Activated CD8-positive, alpha-beta memory T cell treated with anti-CD3 and anti-CD28 coated beads for 48 hours (primary cell): ENCODE results near the gene BCL2.

Source experiments
- DNase-seq, 3 experiments: peaks; one replicate each; pipeline ENCODE4 v3.0.0-alpha.2; 2020; ENCODE audit warnings: low read depth in 2 of 3, low spot score in 2 of 3

Gene BCL2

DNA sequence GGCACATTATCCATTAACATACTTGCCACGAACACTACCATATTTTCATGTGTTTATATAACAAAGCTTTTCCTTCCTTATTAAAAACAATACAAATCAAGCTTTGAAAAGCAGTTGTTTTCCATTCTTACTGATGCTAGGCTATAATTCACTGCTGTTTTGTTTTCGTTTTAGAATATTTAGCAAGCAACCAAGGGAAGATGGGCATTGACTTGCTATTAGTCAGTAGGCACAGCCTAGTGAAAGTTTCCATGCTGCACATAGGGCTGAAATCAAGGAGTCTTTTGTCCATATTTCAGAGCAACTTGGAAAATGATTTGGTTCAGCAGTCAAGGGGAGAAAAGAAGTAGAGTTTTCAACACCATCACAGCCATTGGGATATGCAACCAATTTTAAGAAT, 31.3 kb downstream of the BCL2 start:
- DNase-seq = no peak

DNA sequence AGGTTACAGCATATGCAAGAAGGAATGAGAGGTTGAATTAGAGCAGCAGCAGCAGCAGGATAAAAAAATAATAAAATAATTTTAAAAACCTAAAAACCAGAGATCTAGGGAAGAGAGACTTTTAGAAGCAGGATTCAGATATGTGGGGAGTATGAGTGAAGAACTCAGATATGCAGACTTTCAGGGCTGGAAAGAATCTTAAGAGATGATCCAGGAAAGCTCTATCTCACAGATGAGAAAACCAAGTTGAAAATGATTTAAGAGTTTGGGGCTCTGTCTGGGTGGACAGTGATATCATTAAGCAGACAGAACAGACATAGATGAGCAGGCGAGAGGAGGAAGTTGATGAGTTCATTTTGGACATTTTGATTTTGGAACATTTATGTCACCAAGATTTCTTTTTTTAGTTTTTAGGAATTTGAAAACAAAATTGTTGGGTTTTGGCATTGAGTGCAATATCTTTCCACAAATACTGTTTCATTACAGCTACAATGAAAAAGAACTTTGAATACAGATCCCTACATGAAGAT, 31.8 kb downstream of the BCL2 start:
- DNase-seq = no peak

DNA sequence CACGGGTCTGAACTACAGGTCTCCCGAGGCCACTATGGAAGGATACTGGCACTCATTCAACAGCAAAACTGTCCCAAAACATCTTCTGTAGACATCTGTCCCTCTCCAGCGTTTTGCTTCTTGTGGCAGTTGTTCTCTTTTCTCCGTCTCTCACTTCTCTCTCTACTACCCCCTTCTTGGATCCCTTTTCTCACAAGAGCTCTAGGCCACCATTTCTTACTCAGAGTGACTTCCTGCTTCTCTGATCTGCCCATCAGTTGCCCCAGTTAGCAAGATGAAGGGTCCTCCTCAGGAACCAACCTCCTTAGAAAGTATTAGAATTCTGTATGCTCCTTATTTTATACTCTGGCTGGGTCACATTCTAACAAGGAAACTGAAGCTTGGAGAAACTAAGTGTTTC, 32.6 kb downstream of the BCL2 start:
- no peak for DNase-seq

DNA sequence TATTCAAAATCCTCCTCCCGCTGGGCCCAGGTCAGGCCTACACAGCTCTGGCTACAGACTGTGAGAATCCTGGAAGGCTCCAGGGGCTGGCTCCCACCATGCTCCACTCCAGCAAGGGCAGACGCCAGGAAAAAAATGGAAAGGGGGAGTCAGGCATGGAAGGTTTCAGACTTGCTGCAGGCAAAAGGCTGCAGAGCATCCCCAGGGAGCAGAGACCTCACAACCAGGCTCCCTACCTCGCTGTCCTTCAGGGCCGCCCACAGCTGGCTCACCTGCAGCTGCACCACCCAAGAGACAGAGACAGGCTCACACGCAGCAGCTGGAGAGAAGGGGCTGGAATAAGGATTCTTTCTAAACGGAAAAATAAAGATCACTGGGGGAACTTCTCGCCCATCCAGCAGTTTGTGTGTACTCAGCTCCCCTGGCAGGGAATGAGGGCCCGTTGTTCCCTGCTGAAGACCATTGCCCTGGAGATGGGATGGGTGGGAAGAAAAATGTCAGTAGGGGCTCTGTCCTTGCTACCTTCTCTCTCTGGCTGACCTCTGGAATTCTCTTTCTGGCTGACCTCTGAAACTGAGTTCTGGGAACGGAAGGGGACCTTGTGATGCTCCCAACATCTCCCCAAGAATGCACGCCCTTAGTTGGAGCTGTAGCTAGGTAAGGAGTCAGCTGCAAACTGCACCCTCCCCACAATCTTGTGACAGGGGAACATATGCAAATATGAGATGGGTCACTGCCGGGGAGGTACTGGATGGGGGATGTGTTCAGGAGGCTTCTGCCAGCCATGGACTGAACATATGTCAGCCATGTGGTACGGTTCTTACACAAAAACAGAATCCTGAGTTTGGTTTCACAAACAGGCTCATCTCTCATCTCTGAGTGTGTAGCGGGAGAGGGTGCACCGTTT, 34.5 kb downstream of the BCL2 start:
- no peak for DNase-seq

GRCh38 chr18:63284173-63284799, 35.3 kb downstream of the BCL2 start:
- DNase-seq = no peak

DNA sequence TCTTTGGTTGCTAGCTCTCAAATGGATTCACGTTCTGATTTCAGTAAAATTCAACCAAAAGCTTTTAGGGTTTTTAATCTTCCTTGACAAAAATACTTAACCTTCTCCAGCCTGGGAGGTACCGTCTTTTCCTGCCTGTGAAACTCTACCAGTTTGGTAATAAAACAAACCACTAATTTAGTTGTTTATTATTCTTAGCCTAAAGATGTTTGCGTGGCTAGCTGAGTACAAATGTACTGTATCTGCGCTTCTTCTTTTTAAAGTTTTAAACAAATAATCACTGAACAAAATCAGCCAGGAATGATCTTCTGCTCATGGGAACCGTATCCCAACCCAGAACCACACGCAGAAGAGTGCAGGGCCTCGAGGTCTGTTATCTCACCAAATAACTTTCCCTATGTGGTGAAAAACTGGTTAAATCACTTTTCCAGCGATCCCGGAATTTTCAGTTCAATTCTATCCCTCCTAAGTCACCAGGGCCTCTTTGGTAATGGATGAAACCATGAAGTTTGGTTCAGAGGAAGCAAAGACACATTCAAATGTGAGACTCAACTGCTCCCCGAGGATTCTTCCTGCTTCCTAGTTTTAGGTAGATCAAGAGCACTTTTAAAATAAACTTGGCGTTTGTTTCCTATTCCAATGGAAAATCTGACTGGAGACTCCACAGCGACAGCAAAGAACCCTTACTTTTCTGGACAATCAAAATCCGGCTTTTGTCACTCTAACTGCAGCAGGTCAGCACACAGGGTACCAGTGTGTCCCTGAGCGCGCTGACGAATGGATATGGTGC, 36.1 kb downstream of the BCL2 start:
- no peak for DNase-seq

GRCh38 chr18:63282793-63283192, 36.8 kb downstream of the BCL2 start:
- no peak for DNase-seq

DNA sequence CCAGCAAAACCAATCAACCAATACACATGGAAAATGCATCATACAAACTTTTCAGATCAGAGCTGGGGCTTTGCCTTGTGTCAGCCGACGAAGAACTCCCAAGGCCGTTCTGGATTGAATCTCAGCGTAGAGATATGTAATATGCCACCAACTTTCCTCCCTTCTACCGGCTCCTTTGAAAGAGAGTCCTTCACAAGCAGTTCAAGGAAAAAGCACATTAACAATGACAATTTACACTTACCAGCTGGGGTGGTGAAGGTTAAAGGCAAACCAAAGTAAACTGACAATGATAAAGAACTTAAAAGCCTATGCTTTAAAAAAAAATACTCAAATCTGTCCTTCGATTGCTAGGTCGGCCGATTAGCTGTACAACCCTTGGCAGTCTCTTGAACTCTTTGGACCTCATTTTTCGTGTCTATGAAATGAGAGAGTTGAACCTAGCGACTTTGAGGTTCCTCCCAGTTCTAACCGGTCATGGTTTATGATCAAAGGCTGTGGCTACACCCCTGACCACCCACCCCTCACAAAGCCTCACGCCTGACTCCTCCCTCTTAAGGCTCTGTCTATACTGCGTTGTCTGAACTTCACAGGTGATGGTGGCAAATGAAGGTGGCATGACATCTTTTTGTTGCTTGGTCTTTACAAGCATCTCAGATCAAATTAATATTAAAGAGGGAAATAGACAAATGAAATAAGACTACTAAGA, 46.2 kb downstream of the BCL2 start:
- no peak for DNase-seq

- no peak for DNase-seq
Measured at GRCh38 chr18:63272638-63273037, 46.9 kb downstream of the BCL2 start.

GRCh38 chr18:63271881-63272299, 47.7 kb downstream of the BCL2 start:
- no peak for DNase-seq

- no peak for DNase-seq
Measured at GRCh38 chr18:63271148-63271547, 48.4 kb downstream of the BCL2 start.

DNA sequence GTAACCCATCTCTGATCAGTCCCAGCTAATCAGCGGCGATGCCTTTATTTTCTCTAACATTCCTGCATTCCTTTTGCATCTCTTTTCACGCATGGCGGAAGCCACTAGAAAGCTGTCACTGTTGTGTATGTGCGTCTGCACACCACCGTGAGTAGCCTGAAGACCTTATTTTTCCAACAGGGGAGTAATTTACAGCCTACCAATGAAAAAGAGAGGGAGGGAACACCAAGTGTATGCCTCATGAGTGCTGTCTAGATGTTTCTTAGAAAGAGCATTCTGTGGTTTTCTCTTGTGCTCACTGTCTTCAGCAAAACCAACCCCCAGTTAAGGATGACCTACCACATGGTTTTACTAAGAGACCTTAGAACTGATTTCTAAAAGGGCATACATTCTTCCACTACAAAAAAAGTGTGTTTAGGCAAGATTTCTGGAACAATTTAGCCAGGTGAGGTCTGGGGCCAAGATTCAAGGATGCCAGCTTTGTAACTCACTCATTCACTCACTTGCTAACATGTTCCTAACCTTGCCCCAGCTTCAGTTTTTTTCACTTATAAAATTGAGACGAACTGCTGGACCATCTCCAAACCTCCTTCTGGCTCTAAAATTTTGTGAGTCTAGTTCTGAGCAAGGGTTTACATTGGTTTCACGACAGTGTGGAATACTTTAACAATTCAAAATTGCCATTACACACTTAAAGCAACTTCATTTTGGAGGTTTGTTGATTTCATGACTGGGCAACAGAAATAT, 51.4 kb downstream of the BCL2 start:
- no peak for DNase-seq

GRCh38 chr18:63266888-63267790, 52.4 kb downstream of the BCL2 start:
- no peak for DNase-seq

DNA sequence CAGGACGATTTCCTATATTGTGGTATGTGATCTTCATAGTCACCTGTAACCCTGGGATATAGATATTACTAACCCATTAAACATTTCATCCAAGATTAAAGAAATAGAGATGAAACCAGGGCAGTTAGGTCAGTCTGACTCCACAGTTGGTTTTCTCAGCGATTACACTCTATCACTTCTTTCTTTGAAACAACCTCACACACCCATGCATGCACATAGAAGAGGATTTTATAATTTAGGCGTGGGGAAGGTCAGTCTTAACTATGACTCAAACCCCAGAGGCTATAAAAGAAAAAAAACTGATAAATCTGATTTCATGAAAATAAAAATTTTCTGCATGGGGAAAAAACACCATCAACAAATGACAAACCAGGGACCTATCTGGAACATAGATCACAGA, 54.2 kb downstream of the BCL2 start:
- DNase-seq = no peak

GRCh38 chr18:63264871-63265270, 54.7 kb downstream of the BCL2 start:
- no peak for DNase-seq

DNA sequence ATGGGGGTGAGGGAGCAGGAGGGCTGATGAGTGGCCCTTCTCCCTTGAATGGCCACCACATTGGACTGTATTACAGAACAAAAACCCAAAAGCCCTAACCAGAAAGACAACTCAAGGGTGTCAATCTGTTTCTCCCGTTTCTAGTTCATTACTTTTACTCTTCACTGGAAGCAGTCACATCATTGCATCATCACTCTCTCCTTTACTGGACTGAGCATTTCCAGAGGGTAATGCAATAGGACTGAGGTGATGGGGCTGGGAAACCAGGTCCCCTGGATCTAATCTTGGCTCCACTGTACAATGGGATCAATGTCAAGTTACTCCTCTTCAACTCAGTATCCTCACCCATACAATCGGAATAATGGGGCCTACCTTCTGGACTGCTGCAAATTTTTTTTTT, 56.1 kb downstream of the BCL2 start:
- no peak for DNase-seq

GRCh38 chr18:63262369-63263335, 56.9 kb downstream of the BCL2 start:
- no peak for DNase-seq

GRCh38 chr18:63261029-63261428, 58.5 kb downstream of the BCL2 start:
- no peak for DNase-seq
